HuH-7.5 (cell line): ENCODE measurements around the gene XAB2.
"Not testable (repeated sequence)": the region's sequence is repeated elsewhere in the genome, so short reads cannot be mapped to it uniquely, and the experiment has no call there.

Experiments
- DNase-seq: peaks from one replicate; pipeline ENCODE4 v3.0.0; 2011; ENCODE audit warnings: low spot score

Gene XAB2

DNA sequence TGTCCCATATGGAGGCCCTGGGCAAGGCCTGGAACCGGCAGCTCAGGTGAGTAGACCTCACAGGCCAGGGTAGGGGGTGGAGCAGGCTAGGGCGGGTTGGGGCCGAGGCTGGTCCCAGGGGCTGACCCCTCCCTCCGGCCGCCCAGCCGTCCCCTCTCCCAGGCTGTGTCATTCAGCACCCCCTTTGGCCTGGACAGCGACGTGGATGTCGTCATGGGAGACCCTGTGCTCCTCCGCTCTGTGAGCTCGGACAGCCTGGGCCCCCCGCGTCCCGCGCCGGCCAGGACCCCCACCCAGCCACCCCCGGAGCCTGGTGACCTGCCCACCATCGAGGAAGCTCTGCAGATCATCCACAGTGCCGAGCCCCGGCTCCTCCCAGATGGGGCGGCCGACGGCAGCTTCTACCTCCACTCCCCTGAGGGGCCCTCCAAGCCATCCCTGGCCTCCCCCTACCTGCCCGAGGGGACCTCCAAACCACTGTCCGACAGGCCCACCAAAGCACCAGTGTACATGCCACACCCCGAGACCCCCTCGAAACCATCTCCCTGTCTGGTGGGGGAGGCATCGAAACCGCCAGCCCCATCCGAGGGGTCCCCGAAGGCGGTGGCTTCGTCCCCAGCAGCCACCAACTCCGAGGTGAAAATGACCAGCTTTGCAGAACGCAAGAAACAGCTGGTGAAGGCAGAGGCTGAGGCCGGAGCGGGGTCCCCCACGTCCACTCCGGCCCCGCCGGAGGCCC is 17.6 kb downstream of the XAB2 start:
- DNase-seq, result no peak

- DNase-seq, result no peak
Measured at GRCh38 chr19:7610491-7611240, 18.7 kb downstream of the XAB2 start.

DNA sequence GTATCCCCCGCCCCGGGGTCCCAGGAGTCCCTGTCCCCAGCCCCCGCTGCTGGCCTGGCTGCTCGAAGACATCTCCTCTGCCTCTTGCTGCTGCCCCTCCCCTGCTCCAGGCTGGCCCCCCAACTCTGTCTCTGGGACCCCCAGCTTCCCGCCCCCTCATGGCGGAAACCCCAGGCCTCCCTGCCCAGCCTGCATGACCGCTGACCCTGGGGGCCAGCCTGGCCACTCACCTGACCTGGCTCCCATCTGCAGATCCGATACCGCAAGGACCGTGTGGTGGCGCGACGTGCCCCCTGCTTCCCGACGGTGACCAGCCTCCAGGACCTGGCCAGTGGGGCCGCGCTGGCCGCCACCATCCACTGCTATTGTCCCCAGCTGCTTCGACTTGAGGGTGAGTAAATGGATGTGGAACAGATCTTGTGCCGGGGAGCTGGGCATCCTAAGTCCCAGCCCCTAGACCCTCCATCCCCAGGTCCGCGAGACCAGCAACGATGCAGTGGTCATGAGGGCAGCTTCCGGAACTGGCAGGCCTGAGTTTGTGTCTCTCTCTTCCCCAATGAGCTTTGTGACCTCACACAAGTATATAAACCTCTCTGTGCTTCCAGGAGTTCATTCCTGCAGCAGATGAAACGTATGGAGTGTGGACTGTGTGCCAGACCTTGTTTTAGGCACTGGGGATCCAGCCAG is 21.3 kb downstream of the XAB2 start:
- DNase-seq, result no peak

DNA sequence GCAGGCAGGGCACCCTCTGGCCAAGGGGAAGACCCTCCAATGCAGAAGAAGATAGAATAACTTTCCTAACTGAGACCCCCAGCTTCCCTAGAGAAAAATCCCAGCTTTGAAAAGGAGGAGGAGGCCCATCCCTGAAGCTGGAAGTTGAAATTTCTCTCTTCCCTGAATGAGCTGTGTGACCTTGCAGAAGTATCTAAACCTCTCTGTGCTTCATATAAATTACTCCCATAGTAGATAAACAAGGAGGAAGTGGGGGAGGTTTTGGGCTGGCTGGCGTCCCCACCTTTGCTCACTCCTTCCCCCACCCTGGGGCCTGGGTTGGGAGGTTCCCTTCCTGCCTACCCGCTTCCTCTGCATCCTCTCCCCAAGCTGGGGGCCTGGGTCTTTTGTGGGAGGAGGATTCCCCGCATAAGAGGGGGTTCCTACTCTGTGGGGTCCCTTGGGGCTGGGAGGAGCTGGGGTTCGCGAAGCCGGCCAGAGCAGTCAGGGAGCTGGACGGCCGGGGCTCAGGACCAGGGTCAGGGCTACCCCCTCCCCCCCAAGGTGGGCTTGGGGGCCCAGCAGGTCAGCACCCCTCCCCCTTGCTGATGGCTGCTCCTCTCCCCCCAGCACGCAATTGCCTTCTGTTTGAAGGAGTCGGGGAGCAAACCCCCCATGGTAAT is 22.0 kb downstream of the XAB2 start:
- no peak for DNase-seq

GRCh38 chr19:7606289-7606688 is 23.1 kb downstream of the XAB2 start:
- DNase-seq, result no peak

DNA sequence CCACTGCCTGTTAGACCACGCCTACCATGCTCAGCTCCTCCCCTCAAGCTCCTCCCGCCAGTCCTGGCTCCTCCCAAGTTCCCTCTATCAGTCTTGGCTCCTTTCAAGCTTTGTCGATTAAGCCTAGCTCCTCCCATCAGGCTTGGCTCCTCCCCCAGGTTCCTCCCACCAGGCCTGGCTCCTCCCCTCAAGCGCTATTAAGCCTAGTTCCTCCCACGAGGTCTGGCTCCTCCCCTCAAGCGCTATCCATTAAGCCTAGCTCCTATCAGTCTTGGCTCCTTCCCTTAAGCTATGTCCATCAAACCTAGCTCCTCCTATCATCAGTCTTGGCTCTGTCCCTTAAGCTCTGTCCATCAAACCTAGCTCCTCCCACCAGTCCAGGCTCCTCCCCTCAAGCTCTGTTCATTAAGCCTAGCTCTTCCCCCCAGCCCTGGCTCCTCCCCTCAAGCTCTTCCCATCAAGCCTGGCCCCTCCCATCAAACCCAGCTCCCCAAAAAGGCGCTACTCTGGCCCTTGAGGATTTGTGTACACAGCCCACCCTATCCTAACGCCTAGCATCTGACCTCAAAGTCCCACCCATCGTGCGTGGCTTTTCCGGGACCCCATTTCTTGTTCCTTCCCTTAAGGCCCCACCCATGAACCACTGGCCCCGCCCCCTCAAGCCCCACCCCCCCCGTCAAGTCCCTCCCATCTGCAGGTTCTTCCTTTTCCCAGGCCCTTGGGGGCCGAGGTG is 23.7 kb downstream of the XAB2 start:
- DNase-seq, result no peak

DNA sequence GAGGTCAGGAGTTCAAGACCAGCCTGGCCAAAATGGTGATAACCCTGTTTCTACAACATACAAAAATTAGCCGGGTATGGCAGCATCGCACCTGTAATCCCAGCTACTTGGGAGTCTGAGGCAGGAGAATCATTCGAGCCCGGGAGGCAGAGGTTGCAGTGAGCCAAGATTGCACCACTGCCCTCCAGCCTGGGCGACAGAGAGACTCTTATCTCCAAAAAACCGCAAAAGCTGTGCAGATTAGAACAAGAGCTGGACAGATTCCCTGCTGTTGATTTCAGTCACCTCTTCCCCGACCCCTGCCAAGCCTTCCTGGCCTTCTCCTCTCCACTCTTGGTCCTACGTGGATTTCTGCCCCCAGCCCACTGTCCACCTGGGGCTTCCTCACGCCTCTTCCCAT is 25.4 kb downstream of the XAB2 start:
- no peak for DNase-seq

DNA sequence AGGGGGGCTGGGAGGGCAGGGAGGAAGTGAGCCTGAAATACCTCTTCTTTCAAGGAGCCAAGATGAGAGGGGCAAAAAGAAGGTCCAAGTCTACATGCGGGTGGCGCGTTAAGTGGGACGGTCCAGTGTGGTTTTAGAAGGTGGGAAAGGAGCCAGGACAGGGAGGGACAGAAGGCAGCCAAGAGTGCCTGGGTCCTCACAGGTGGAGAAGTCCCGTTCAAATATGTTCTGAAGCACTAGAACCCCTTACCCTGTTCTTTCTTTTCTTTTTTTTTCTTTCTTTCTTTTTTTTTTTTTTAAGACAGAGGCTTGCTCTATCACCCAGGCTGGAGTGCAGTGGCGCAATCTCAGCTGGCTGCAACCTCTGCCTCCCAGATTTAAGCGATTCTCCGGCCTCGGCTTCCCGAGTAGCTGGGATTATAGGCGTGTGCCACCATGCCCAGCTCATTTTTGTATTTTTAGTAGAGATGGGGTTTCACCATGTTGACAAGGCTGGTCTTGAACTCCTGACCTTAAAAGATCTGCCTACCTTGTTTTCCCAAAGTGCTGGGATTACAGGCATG is 26.3 kb downstream of the XAB2 start:
- no peak for DNase-seq

DNA sequence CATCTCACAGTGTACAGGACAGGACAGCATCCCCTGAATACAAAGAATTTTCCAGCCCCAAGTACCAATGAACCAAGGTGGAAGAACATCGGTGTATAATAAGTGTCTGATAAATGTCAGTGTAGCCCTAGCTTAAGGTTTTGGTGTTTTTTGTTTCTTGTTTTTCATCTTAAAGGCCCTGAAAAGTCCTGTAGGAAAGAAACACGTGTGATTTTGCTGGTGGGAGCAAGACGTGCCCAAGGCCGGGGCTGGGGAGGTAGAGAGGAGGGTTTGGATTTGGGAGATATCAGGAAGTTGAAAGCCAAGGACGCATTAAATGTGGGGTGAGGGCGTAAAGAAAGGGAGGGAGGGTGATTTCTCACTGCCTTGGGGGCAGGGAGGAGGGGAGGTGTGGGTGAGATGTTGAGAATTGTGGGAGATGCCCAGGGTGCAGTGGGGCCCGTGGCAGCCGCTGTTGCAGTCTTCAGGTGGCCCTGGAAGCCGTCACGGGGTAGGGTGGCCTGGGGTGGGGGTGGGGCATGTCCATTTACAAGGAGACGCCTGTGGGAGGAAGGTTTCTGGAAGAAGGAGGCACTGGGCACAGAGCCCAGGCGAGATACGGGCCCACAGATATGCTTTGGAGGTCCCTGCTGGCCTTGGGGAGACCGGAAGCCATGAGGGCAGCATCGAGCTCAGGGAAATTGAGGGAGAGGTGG is 27.0 kb downstream of the XAB2 start:
- no peak for DNase-seq

DNA sequence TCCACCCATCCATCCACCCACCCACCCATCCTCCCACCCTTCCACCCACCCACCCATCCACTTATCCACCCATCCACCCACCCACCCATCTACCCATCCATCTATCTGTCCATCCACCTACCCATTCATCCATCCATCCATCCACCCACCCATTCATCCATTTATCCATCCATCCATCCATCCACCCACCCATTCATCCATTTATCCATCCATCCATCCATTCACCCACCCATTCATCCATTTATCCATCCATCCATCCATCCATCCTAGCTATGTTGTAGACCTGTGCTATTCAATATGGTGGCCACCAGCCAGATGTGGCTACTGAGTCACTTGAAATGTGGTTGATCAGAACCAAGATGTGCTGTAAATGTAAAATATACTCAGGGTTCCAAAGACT is 28.6 kb downstream of the XAB2 start:
- DNase-seq, result no peak

DNA sequence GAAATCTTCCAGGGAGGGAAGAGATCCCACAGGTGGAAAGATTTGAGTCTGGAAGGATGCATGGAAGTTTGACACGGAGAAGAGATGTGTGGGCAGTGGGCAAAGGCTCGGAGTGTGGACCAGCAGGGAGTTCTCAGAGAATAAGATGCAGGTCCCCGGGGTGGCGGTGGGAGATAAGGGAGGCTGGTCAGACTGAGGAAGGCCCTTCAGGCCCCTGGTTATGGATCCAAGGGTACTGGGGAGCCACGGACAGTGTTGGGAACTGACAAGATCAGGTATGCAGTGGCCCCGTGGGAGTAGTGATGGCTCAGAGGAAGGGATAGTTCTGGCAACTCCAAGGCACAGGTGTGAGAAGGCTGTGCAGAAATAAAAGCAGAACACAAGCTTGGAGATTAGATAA is 31.2 kb downstream of the XAB2 start:
- no peak for DNase-seq

GRCh38 chr19:7597689-7598088 is 31.7 kb downstream of the XAB2 start:
- DNase-seq, result no peak

- DNase-seq, result no peak
Measured at GRCh38 chr19:7596211-7596937, 33.0 kb downstream of the XAB2 start.

DNA sequence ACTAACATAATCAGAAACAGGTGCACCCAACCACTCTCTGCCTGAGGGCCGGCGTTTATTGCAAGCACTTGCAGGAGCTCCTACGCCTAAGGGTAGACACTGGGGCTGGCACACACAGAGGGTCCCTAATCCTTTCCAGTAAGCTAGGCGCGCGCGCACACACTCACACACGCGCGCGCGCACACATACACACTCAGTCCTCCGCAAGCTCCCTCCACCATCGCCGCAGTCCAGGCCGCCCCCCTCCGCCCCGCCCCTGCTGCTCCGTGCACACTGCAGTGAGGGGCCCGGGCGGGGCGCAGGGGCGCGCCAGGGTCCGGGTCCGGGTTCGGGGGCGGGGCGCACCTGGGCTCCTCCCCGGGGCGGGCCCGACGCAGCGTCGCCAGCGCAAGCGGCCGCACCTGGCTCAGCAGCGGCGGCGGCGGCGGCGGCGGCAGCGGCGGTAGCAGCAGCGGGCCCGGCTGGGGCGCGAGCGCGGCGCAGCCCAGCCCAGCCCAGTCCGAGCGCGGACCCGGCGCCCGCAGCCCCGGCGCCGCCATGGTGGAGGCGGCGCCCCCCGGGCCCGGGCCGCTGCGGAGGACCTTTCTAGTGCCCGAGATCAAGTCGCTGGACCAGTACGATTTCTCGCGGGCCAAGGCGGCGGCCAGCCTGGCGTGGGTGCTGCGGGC is 33.7 kb downstream of the XAB2 start, which contains the start of gene CAMSAP3:
Gene CAMSAP3, plus strand, starts transcription at position 398 of the 668 bp plus-strand sequence. Its CDS starts 140 bp downstream, at position 538.
- peak; percentile 86 for DNase-seq

DNA sequence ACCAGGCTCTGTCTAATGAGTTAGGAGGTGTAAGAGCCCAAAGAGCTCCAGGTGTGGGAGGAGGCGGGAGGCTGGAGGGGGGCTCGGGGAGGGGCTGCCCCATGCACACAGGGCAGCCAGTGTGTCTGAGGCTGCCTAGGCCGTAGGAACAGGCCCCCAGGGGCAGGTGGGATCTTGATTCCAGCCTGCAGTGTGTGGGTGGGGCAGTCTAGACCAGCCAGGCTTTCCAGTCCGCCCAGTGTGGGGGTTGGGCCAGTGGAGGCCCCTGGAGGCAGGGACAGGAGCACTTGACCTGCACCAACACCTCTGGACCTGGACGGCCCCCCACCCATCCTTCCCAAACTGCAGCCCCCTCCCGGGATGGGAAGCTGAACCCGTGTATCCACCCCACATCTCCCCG is 39.1 kb downstream of the XAB2 start:
- no peak for DNase-seq

DNA sequence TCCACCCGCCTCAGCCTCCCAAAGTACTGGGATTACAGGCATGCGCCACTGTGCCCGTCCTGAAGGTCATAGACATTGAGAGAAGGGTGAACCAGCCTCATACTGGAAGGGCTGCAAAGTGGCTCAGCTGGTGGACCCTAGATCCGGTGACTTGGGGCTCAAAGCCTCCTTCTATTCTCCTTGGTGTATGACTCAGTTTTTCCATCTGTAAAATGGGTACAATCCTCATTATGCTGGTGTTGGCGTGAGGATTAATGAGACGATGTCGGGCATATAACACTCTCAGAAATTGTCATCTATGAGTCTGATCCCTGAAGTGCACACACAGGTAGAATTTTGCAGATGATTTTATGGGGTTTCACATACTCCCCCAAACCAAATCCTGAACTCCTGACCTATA is 39.5 kb downstream of the XAB2 start:
- DNase-seq, result no peak

DNA sequence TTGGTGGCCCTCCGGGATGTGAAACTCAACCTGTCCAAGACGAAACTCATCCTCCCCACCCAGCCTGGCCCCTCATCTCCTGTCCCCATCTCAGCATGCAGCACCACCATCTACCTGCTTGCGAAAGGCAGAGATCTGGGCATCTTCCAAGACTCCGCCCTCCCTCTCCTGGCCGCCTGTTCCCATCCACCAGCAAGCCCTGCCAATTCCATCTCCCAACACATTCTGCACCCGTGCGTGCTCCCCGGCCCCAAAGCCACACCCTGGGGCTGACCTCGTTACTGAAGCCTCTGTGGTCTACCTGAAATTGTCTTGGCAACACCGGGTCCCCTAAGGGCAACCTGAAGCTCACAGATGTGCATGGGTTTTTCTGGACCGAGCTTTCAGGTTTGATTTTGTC is 46.9 kb downstream of the XAB2 start:
- DNase-seq, result no peak

GRCh38 chr19:7579182-7579581 is 50.2 kb downstream of the XAB2 start:
- DNase-seq, result no peak

DNA sequence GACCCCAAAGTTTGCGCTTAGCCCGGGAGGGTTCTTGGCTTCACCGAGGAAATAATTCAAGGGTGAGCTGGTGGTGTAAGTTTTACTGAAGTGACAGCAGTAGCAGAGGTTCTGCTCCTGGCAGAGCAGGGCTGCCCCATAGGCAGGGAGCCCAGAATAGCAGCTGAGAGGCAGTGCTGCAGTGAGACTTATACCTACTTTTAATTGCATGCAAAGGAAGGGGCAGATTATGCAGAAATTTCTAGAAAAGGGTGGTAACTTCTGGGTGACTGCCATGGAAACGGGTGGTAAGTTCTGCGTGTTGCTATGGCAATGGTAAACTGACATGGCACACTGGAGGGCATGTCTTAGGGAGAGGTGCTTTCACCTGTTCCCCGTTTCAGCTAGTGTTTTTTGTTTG is 51.2 kb downstream of the XAB2 start:
- DNase-seq, result no peak

DNA sequence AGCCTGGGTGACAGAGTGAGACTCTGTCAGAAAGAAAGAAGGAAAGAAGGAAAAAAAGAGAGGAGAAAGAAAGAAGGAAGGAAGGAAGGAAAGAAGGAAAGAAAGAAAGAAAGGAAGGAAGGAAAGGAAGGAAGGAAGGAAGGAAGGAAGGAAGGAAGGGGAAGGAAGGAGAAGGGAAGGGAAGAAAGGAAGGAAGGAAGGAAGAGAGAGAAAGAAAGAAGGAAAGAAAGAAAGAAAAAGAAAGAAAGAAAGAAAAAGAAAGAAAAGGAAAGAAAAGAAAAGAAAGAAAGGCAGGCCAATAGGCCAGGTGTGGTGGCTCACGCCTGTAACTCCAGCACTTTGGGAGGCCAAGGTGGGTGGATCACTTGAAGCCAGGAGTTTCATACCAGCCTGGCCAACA is 51.9 kb downstream of the XAB2 start:
- not testable (repeated sequence) for DNase-seq
